Heart right ventricle (tissue), 16 donors: Measurements from ENCODE around the gene IL17REL. TPM values are rescaled to one million over a fixed set of nuclear protein-coding genes. Genes with fewer than 3 reads are reported as not detected.
A peak's percentile ranks its signal among the peaks of the same experiment; 100 is the strongest.

Source experiments
- ATAC-seq, 8 donors: fragments of 200-7000 bp; cut with Tn5 transposase; one replicate each; pipeline ENCODE4 v1.9.1; 2020; ENCODE audit warnings: mild to moderate bottlenecking in 8 of 8, moderate library complexity in 8 of 8, moderate number of reproducible peaks in 1 of 8
- DNase-seq, 2 donors: peaks; one replicate each; pipeline ENCODE4 v3.0.0-alpha.2; 2020
- H3K27ac ChIP-seq, 10 donors: fragments of 200-600 bp; sonication (generic) in 2 of 10; one replicate each; pipeline versions ENCODE4 v1.5.0 to v1.8.0; 2020 to 2022; ENCODE audit warnings: mild to moderate bottlenecking in 3 of 10
- H3K27me3 ChIP-seq, 7 donors: fragments of 200-600 bp; one replicate each; pipeline ENCODE4 v1.8.0; 2021 to 2022; ENCODE audit warnings: mild to moderate bottlenecking in 2 of 7
- H3K36me3 ChIP-seq, 9 donors: fragments of 200-600 bp; sonication (generic) in 1 of 9; one replicate each; pipeline versions ENCODE4 v1.5.0 to v1.8.0; 2020 to 2022; ENCODE audit warnings: mild to moderate bottlenecking in 2 of 9
- H3K4me1 ChIP-seq, 9 donors: fragments of 200-600 bp; sonication (generic) in 1 of 9; one replicate each; pipeline versions ENCODE4 v1.5.0 to v1.8.0; 2020 to 2022; ENCODE audit warnings: mild to moderate bottlenecking in 4 of 9
- H3K4me3 ChIP-seq, 10 donors: fragments of 200-600 bp; sonication (generic) in 2 of 10; one replicate each; pipeline versions ENCODE4 v1.5.0 to v1.8.0; 2020 to 2022; ENCODE audit warnings: mild to moderate bottlenecking in 7 of 10, moderate library complexity in 2 of 10
- H3K9me3 ChIP-seq, 11 donors: fragments of 200-600 bp in 10 of 11; sonication (generic) in 2 of 11; one replicate each; pipeline versions ENCODE4 v1.5.0 to v1.8.0; 2013 to 2022; ENCODE audit warnings: mild to moderate bottlenecking in 2 of 11, control low read depth in 1 of 11, moderate library complexity in 1 of 11
- CTCF ChIP-seq, 9 donors: fragments of 200-600 bp; sonication (generic) in 2 of 9; IDR thresholded peaks; one replicate each; pipeline versions ENCODE4 v1.5.0 to v1.8.0; 2021 to 2022; ENCODE audit warnings: antibody characterized with exemption in 9 of 9, mild to moderate bottlenecking in 5 of 9, moderate library complexity in 1 of 9
- WGBS, 2 donors: extraction: QIAGEN DNeasy Blood & Tissue Kit; methylation state at CpG; one replicate each; pipeline ENCODE4 v1.1.7; 2013; ENCODE audit warnings: inconsistent platforms in 1 of 2; 5-methylcytosine and 5-hydroxymethylcytosine counted together
- intact Hi-C, 10 donors: fragments of 100-400 bp; cut with DNase I; formaldehyde crosslinking; loops; one replicate each; pipeline versions ENCODE4 v1.11.1 to v1.14.2; 2022
- polyA plus RNA-seq, 2 donors: library from polyadenylated mRNA; stranded (reverse); fragments of 200-250 nt; gene quantifications; one replicate each; pipeline ENCODE4 v1.2.3, GENCODE V29; 2013
- total RNA-seq, 10 donors: library from RNA; stranded (reverse); fragmentation: NEBNext Ultra II Directional in 3 of 10; extraction: Animal tissue kit (Norgen Biotek cat#: 25700) in 3 of 10; gene quantifications; one replicate each; pipeline versions ENCODE4 v1.2.1 to v1.2.4, GENCODE V29; 2021 to 2023
- donor health status: Arrhythmogenic right ventricular cardiomyopathy.
- donor health status: ischemic (EF 13 %, LVEDD 7.1; RV severe dilation, severe dysfunction).
- donor health status: healthy with polysubstance abuse.
- donor health status: DM: no; HTN: yes; CAD: no.
- donor health status: DM: no; HTN: no; CAD: no.
- donor health status: ischemic (EF 25% LVEDD 6.9; RV normal size, moderate dysfunction).
- donor health status: ischemic (EF 25% LVEDD 5.7; RV mildly dilated, moderate dysfunction).
- donor health status: healthy.
- donor health status: DM: yes; HTN: yes; CAD: no.
- donor health status: Ischemic cardiomyopathy.
- donor health status: ischemic (EF 35%, LVEDD 5.7; RV mildly dilated, moderate dysfunction).
- donor health status: nonischemic (EF 11% LVEDD 7.7; RV severe dilation, severe dysfunction).
- donor health status: DM: yes; HTN: yes; CAD: no.
- donor health status: PGD.
- donor health status: ischemic (EF 29% LVEDD 5.4; RV normal size, mild dysfunction).
- donor health status: nonischemic (EF 23%, LVEDD 6.1; RV moderate dilation, normal function).

IL17REL gene
- total and polyA plus RNA-seq, 12 donors, result 0.11 TPM; not detected in 11

- H3K27ac ChIP-seq, result no peak overlapping the region
- WGBS, 2 donors, result 82 to 83% methylated on average over 28 of the region's 28 CpGs
- TF ChIP-seq CTCF (IDR thresholded peaks at IDR 0.05), result no peak
- H3K36me3 ChIP-seq, result no peaks in the 10 kb centered on the region
- peaks cover 0 to 65% (median 49%) of the 10 kb centered on the region in 7 donors for H3K27me3 ChIP-seq
- no peak for ATAC-seq
- peaks cover 0 to 16% (median 14%) of the 10 kb centered on the region in 9 donors for H3K4me1 ChIP-seq
- intact Hi-C loops, result no loop called here
- no peak overlapping the region for H3K4me3 ChIP-seq
- DNase-seq, result no peak
- H3K9me3 ChIP-seq, result no peaks in the 10 kb centered on the region
Observed at GRCh38 chr22:50060441-50061140, 48.0 kb upstream of the IL17REL start.

- H3K4me3 ChIP-seq, result peak overlapping the region in 2 of 10 donors; percentile 19 to 20
- H3K36me3 ChIP-seq, result no peaks in the 10 kb centered on the region
- no peaks in the 10 kb centered on the region for H3K9me3 ChIP-seq
- H3K27me3 ChIP-seq, result peaks cover 0 to 65% (median 49%) of the 10 kb centered on the region in 7 donors
- TF ChIP-seq CTCF (IDR thresholded peaks at IDR 0.05), result no peak
- 84 to 87% methylated on average over 7 of the region's 7 CpGs for WGBS, 2 donors
- H3K4me1 ChIP-seq, result peaks cover 0 to 16% (median 14%) of the 10 kb centered on the region in 9 donors
- ATAC-seq (no peak), DNase-seq (no peak)
- H3K27ac ChIP-seq, result no peak overlapping the region
- intact Hi-C loops, result no loop called here
Observed at GRCh38 chr22:50059881-50060262, 47.3 kb upstream of the IL17REL start.

- peaks cover 0 to 60% (median 49%) of the 10 kb centered on the region in 7 donors for H3K27me3 ChIP-seq
- H3K9me3 ChIP-seq, result peaks cover 0 to 4% (median 0%) of the 10 kb centered on the region in 11 donors
- 7 to 10% methylated on average over 31 of the region's 31 CpGs for WGBS, 2 donors
- DNase-seq, result no peak
- ATAC-seq, result peak in 3 of 8 donors; percentile 17 to 33 (median 22)
- no peaks in the 10 kb centered on the region for H3K36me3 ChIP-seq
- intact Hi-C loops, result no loop called here
- peak in 1 of 9 donors; percentile 20 for TF ChIP-seq CTCF (IDR thresholded peaks at IDR 0.05)
- peak overlapping the region in 6 of 10 donors; percentile 19 to 31 (median 23) for H3K4me3 ChIP-seq
- H3K27ac ChIP-seq, result no peak overlapping the region
- H3K4me1 ChIP-seq, result peaks cover 0 to 16% (median 14%) of the 10 kb centered on the region in 9 donors
Observed at GRCh38 chr22:50058906-50059880, 46.6 kb upstream of the IL17REL start.
